Pancreas (tissue), 10 donors: ENCODE measurements around the gene PNMA1. TPM values are rescaled to one million over a fixed set of nuclear protein-coding genes. Genes with fewer than 3 reads are reported as not detected.
A peak's percentile ranks its signal among the peaks of the same experiment; 100 is the strongest.

Experiments
- ATAC-seq, 4 donors: fragments of 200-7000 bp; cut with Tn5 transposase; one replicate each; pipeline versions ENCODE4 v1.8.0 to v1.9.1; 2020; ENCODE audit warnings: mild to moderate bottlenecking in 4 of 4, moderate library complexity in 4 of 4
- DNase-seq, 6 donors: peaks; one replicate each; pipeline ENCODE4 v3.0.0-alpha.2; 2020
- FAIRE-seq: peaks from 2 replicates; lab custom pipeline; 2012; peaks lifted over from hg19 to GRCh38; lab: Jason Lieb, UNC
- H3K27ac ChIP-seq, 4 donors: fragments of 200-600 bp; sonication (generic); 1 replicate in 3 of 4; 2 replicates in 1 of 4; pipeline versions ENCODE4 v1.5.0 to v1.8.0; 2020
- H3K27me3 ChIP-seq, 4 donors: fragments of 200-600 bp; one replicate each; pipeline ENCODE4 v1.8.0; 2021
- H3K36me3 ChIP-seq, 3 donors: fragments of 200-600 bp; sonication (generic) in 1 of 3; one replicate each; pipeline versions ENCODE4 v1.5.0 to v1.8.0; 2020 to 2021
- H3K4me1 ChIP-seq, 3 donors: fragments of 200-600 bp; one replicate each; pipeline ENCODE4 v1.8.0; 2021
- H3K4me3 ChIP-seq, 4 donors: fragments of 200-600 bp; sonication (generic) in 2 of 4; one replicate each; pipeline versions ENCODE4 v1.5.0 to v1.8.0; 2020 to 2021
- H3K9me3 ChIP-seq, 4 donors: fragments of 200-600 bp; one replicate each; pipeline ENCODE4 v1.8.0; 2021
- whole genome bisulfite sequencing, 2 donors: extraction: QIAGEN DNeasy Blood & Tissue Kit; methylation state at CpG; one replicate each; pipeline ENCODE4 v1.1.7; 2013; 5-methylcytosine and 5-hydroxymethylcytosine counted together
- intact Hi-C, 3 donors: fragments of 100-400 bp; cut with DNase I; formaldehyde crosslinking; loops; one replicate each; pipeline versions ENCODE4 v1.11.1 to v1.14.2; 2022
- polyA plus RNA-seq, 2 donors: library from polyadenylated mRNA; stranded (reverse); fragments of 200-250 nt; gene quantifications; one replicate each; pipeline ENCODE4 v1.2.3, GENCODE V29; 2013
- total RNA-seq, 6 donors: library from RNA; stranded (reverse); fragmentation: NEBNext Ultra II Directional in 4 of 6; extraction: Animal tissue kit (Norgen Biotek cat#: 25700) in 4 of 6; gene quantifications; one replicate each; pipeline versions ENCODE4 v1.2.1 to v1.2.4, GENCODE V29; 2021 to 2023
- TF ChIP-seq, protein P1 (sequence below), 4 donors: fragments of 200-600 bp; sonication (generic) in 3 of 4; IDR thresholded peaks; one replicate each; pipeline versions ENCODE4 v1.5.0 to v1.8.0; 2021; ENCODE audit warnings: antibody characterized with exemption in 4 of 4
- donor health status: healthy with polysubstance abuse.
- donor health status: DM: no; HTN: no; CAD: no; lungs with moderate emphysema.
- donor health status: DM: no; HTN: no; CAD: no.
- donor health status: control.
- donor health status: control.
- donor health status: Bipolar disorder and iron deficiency.
- donor health status: DM: yes; HTN: yes; CAD: no.
- donor health status: DM: no; HTN: no; CAD: no.
- donor health status: DM: no; HTN: no; CAD: no.
- donor health status: DM: yes; HTN: yes; CAD: no.

The PNMA1 gene
- total and polyA plus RNA-seq, 8 donors = 2.8 to 25.4 (median 6.7) TPM

DNA sequence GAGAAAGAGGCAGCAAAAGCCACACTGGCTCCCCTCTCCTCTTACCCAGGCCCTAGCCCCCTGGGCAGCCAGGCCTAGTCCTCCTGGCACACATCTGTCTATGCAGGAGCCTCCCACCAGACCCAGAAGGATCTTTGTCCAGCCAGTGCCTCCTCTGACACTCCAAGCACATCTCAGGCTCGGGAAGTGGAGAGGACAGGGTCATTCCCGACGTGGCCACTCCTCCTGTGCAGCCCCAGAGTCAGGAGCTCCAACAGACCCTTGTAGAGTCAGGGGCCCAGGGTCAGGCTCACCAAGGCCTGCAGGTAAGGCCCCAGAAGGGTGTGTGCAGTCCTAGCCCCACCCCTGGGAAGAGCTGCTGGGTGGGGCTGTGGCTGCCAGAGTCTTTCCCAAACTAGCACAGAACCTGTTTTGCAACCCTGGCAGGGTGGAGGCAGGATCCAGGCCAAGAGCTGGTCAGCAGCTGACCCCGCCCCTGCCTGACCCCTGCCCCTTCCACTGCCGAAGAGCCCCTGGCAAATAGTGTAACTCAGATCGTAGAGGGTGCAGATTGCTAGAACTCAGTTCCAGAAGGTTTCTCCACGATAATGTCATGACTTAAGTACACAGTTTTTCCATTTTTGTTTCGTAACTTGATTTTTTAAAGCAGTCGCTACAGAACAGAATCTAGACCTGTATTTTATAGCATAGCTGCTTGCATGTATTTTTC is 26.6 kb upstream of the PNMA1 start:
- no peaks in the 10 kb centered on the region for H3K9me3 ChIP-seq
- no peak for FAIRE-seq
- peaks cover 2 to 20% (median 17%) of the 10 kb centered on the region in 3 donors for H3K36me3 ChIP-seq
- DNase-seq = peak in 5 of 6 donors; percentile 73 to 84 (median 81)
- intact Hi-C loops = no loop called here
- peak; percentile 80 to 89 (median 87) for ATAC-seq
- H3K4me3 ChIP-seq = no peak overlapping the region
- peaks cover 41 to 58% (median 47%) of the 10 kb centered on the region in 3 donors for H3K4me1 ChIP-seq
- H3K27me3 ChIP-seq = no peaks in the 10 kb centered on the region
- peak overlapping the region; percentile 23 to 80 (median 68) for H3K27ac ChIP-seq
- TF ChIP-seq, protein P1, sequence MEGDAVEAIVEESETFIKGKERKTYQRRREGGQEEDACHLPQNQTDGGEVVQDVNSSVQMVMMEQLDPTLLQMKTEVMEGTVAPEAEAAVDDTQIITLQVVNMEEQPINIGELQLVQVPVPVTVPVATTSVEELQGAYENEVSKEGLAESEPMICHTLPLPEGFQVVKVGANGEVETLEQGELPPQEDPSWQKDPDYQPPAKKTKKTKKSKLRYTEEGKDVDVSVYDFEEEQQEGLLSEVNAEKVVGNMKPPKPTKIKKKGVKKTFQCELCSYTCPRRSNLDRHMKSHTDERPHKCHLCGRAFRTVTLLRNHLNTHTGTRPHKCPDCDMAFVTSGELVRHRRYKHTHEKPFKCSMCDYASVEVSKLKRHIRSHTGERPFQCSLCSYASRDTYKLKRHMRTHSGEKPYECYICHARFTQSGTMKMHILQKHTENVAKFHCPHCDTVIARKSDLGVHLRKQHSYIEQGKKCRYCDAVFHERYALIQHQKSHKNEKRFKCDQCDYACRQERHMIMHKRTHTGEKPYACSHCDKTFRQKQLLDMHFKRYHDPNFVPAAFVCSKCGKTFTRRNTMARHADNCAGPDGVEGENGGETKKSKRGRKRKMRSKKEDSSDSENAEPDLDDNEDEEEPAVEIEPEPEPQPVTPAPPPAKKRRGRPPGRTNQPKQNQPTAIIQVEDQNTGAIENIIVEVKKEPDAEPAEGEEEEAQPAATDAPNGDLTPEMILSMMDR (IDR thresholded peaks at IDR 0.05) = no peak
- WGBS, 2 donors = 10 to 15% methylated on average over 9 of the region's 9 CpGs

DNA sequence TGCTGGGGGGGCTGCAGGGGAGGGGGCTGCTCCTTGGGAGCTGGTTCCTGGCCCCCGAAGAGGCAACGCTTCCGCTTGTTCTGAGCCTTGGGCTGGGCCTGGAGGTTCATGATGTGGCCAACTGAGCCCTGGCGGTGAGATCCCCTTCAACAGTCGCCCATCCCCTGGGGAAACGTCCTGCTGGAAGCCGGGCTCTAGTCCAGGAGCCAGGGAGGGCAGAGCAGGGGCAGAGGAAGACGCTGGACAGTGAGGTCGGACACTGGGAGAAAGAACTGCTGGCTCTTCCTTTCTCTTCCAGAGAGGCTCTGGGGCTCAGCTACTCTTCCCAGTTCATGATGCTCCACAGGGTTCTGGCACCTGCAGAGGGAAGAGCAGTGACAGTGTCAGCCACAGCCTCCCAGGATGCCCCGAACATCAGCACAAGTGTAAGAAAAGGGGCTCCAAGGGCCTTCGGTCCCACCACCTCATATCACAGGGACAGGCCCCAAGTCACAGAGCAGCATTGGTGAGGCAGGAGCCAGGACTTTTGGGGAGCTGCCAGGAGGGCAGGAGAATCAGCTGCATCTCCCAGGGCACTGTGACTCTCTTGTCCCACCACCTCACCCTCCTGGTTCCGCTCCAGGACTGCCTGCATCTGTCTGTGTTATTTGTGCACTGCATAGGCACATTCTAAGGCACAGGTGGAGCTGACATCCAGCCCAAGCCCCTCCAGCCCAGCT is 25.9 kb upstream of the PNMA1 start:
- TF ChIP-seq, protein P1 (IDR thresholded peaks at IDR 0.05) = no peak
- FAIRE-seq (no peak), DNase-seq (no peak), ATAC-seq (no peak)
- no peaks in the 10 kb centered on the region for H3K27me3 ChIP-seq
- intact Hi-C loops = no loop called here
- no peak overlapping the region for H3K4me3 ChIP-seq
- H3K9me3 ChIP-seq = no peaks in the 10 kb centered on the region
- peaks cover 38 to 51% (median 47%) of the 10 kb centered on the region in 3 donors for H3K4me1 ChIP-seq
- H3K27ac ChIP-seq = peak overlapping the region; percentile 23 to 80 (median 68)
- 53 to 56% methylated on average over 12 of the region's 12 CpGs for WGBS, 2 donors
- H3K36me3 ChIP-seq = peaks cover 2 to 27% (median 19%) of the 10 kb centered on the region in 3 donors

DNA sequence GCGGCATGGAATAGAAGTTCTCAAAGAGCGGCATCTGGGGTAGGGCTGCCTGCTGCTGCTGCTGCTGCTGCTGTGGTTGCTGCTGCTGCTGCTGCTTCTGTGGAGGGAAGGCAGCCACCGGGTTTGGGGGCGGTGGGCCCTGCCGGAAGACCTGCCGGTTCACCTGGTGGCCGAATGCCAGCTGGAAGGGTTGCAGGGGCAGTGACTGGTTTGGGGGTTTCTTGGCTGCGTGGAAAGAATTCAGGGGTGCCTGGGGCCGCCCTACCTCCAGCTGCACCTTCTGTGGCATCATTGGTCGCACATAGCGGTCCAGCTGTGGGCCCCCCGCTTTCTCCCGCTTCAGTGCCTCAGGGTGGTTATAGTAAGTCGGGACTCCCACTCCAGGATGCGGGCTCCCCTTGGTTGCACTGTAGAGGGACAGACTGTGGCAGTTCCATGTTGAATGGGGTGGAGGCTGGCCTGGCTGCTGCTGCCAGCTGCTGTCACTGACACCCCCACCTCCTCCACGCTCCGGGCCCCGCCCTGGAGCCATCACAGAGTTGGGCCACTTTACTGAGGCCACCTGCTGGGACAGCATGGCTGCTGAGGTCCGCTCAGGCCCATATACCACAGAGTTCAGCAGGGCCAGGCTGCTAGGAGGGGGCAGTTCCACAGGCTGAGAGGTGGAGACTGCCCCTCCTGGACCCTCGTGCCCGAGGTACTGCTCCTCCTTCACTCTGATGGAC is 25.2 kb upstream of the PNMA1 start:
- Histone ChIP-seq H3K9me3 (no peaks in the 10 kb centered on the region), H3K4me3 (no peak overlapping the region), H3K36me3 (peaks cover 2 to 34% (median 19%) of the 10 kb centered on the region in 3 donors), H3K27ac (peak overlapping the region in 2 of 4 donors; percentile 5 to 79), H3K4me1 (peaks cover 31 to 44% (median 42%) of the 10 kb centered on the region in 3 donors), H3K27me3 (no peaks in the 10 kb centered on the region)
- TF ChIP-seq, protein P1 (IDR thresholded peaks at IDR 0.05) = no peak
- ATAC-seq (no peak), DNase-seq (no peak), FAIRE-seq (no peak)
- 81 to 87% methylated on average over 20 to 21 of the region's 21 CpGs for WGBS, 2 donors
- intact Hi-C loops = no loop called here

DNA sequence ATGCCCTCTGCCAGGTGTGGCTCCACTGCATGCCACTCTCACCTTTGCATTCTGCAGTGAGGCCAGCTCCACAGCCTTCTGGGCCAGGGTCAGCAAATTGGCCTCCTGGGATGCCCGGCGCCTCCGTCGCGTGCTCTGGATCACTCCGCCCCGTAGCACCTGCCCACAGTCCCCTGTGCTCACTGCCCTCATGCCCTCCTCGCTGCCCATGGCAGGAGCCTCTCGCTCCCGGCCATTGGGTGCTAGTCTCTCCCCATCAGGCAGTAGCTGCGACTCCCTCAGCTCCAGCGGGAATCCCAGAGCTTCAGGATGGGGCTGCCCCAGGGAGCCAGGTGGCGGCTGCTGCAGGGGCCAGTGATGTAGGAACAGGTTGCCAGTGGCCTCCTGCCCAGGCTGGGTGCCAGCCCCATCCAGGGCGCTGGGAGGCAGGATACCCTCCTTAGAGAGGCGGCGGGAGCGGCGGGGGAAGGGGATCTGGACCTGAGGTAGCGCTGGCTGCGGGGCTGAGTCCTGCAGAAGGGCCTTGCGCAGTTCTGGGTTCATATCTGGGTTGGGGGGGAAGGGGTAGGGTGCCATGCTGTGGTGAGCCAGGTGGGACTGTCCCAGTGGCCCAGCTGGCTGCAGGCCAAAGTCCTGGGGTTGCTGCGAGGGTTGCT is 24.5 kb upstream of the PNMA1 start:
- no peak for FAIRE-seq

More for the DNA sequence above, 24.5 kb upstream of the PNMA1 start:
- WGBS, 2 donors = 91 to 93% methylated on average over 14 to 22 of the region's 22 CpGs
- H3K27me3 ChIP-seq = no peaks in the 10 kb centered on the region
- H3K4me3 ChIP-seq = no peak overlapping the region
- peak overlapping the region in 1 of 4 donors; percentile 5 for H3K27ac ChIP-seq
- no peaks in the 10 kb centered on the region for H3K9me3 ChIP-seq
- intact Hi-C loops = no loop called here
- TF ChIP-seq, protein P1 (IDR thresholded peaks at IDR 0.05) = no peak
- ATAC-seq = no peak
- peaks cover 2 to 34% (median 19%) of the 10 kb centered on the region in 3 donors for H3K36me3 ChIP-seq
- peaks cover 24 to 37% (median 35%) of the 10 kb centered on the region in 3 donors for H3K4me1 ChIP-seq
- DNase-seq = peak in 2 of 6 donors; percentile 63 to 72
